ENCODE results near the gene PIGC.

GRCh38 chr1:172397633-172398032 lies 46.2 kb downstream of the PIGC start:
- no peak for TF ChIP-seq POLR2A (IDR thresholded peaks at IDR 0.05)
- TF ChIP-seq, protein P1, sequence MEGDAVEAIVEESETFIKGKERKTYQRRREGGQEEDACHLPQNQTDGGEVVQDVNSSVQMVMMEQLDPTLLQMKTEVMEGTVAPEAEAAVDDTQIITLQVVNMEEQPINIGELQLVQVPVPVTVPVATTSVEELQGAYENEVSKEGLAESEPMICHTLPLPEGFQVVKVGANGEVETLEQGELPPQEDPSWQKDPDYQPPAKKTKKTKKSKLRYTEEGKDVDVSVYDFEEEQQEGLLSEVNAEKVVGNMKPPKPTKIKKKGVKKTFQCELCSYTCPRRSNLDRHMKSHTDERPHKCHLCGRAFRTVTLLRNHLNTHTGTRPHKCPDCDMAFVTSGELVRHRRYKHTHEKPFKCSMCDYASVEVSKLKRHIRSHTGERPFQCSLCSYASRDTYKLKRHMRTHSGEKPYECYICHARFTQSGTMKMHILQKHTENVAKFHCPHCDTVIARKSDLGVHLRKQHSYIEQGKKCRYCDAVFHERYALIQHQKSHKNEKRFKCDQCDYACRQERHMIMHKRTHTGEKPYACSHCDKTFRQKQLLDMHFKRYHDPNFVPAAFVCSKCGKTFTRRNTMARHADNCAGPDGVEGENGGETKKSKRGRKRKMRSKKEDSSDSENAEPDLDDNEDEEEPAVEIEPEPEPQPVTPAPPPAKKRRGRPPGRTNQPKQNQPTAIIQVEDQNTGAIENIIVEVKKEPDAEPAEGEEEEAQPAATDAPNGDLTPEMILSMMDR (IDR thresholded peaks at IDR 0.05) = no peak

All from gastroesophageal sphincter (tissue), 3 donors.